Small intestine (tissue), 7 donors: ENCODE measurements around the gene LEMD1. TPM values are rescaled to one million over a fixed set of nuclear protein-coding genes. Genes with fewer than 3 reads are reported as not detected.
"Not testable (repeated sequence)": the region's sequence is repeated elsewhere in the genome, so short reads cannot be mapped to it uniquely, and the experiment has no call there.

Source experiments
- DNase-seq, 2 donors: peaks; one replicate each; pipeline versions ENCODE4 v3.0.0 to v3.0.0-alpha.2; 2013
- FAIRE-seq: peaks from 2 replicates; lab custom pipeline; 2012; peaks lifted over from hg19 to GRCh38; lab: Jason Lieb, UNC
- H3K27ac ChIP-seq, 3 donors: one replicate each; pipeline ENCODE4 v1.5.1; 2013; ENCODE audit warnings: low read length in 2 of 3, mild to moderate bottlenecking in 2 of 3, control low read depth in 1 of 3, inconsistent platforms in 1 of 3, low read depth in 1 of 3, moderate library complexity in 1 of 3
- H3K27me3 ChIP-seq, 3 donors: one replicate each; pipeline ENCODE4 v1.6.1; 2013; ENCODE audit warnings: low read length in 3 of 3, inconsistent platforms in 1 of 3; ENCODE audit not compliant: control insufficient read depth in 3 of 3, insufficient read depth in 3 of 3
- H3K36me3 ChIP-seq, 3 donors: one replicate each; pipeline ENCODE4 v1.6.1; 2013; ENCODE audit warnings: low read length in 3 of 3, inconsistent platforms in 1 of 3, low read depth in 1 of 3, mild to moderate bottlenecking in 1 of 3, moderate library complexity in 1 of 3; ENCODE audit not compliant: control insufficient read depth in 3 of 3, insufficient read depth in 2 of 3
- H3K4me1 ChIP-seq, 3 donors: one replicate each; pipeline ENCODE4 v1.6.1; 2013; ENCODE audit warnings: low read length in 2 of 3, inconsistent platforms in 1 of 3, low read depth in 1 of 3, mild to moderate bottlenecking in 1 of 3, moderate library complexity in 1 of 3; ENCODE audit not compliant: control insufficient read depth in 3 of 3, insufficient read depth in 2 of 3
- H3K4me3 ChIP-seq, 3 donors: one replicate each; pipeline ENCODE4 v1.5.1; 2013; ENCODE audit warnings: low read length in 3 of 3, control low read depth in 1 of 3, inconsistent platforms in 1 of 3, low read depth in 1 of 3, mild to moderate bottlenecking in 1 of 3, moderate library complexity in 1 of 3
- H3K9me3 ChIP-seq, 2 donors: one replicate each; pipeline ENCODE4 v1.6.1; 2013; ENCODE audit warnings: low read depth in 1 of 2, low read length in 1 of 2; ENCODE audit not compliant: control insufficient read depth in 2 of 2, insufficient read depth in 1 of 2
- WGBS, 3 donors: extraction: QIAGEN DNeasy Blood & Tissue Kit; methylation state at CpG; one replicate each; pipeline ENCODE4 v1.1.7; 2013; 5-methylcytosine and 5-hydroxymethylcytosine counted together
- polyA plus RNA-seq, 4 donors: library from polyadenylated mRNA; stranded (reverse) in 3 of 4; unstranded in 1 of 4; fragments of 200-250 nt in 3 of 4; fragments of 120-200 nt in 1 of 4; gene quantifications; one replicate each; pipeline versions ENCODE4 v1.2.1 to v1.2.3, GENCODE V29; 2013
- donor health status: healthy with polysubstance abuse.
- donor health status: control.
- donor health status: control.
- donor health status: Bipolar disorder and iron deficiency.
- donor health status: healthy.

Gene LEMD1
- polyA plus RNA-seq, 4 donors = 0.34 to 3.8 (median 0.79) TPM

GRCh38 chr1:205392650-205393049 is 29.2 kb downstream of the LEMD1 start:
- FAIRE-seq = no peak
- no peaks in the 10 kb centered on the region for H3K27me3 ChIP-seq
- DNase-seq = no peak
- no peaks in the 10 kb centered on the region for H3K36me3 ChIP-seq
- H3K27ac ChIP-seq = no peak overlapping the region
- no peaks in the 10 kb centered on the region for H3K9me3 ChIP-seq
- WGBS, 3 donors = 65 to 81% (median 77%) methylated on average over 1 of the region's 1 CpG
- no peak overlapping the region for H3K4me3 ChIP-seq
- no peaks in the 10 kb centered on the region for H3K4me1 ChIP-seq

- Histone ChIP-seq H3K27me3 (no peaks in the 10 kb centered on the region), H3K36me3 (no peaks in the 10 kb centered on the region), H3K27ac (no peak overlapping the region), H3K4me1 (no peaks in the 10 kb centered on the region), H3K9me3 (no peaks in the 10 kb centered on the region), H3K4me3 (no peak overlapping the region)
- FAIRE-seq = no peak
- 3 to 63% (median 37%) methylated on average over 7 of the region's 7 CpGs for WGBS, 3 donors
- peak in 1 of 2 donors; percentile 65 for DNase-seq
Measured at GRCh38 chr1:205391386-205391785, 30.5 kb downstream of the LEMD1 start.

- Histone ChIP-seq H3K27ac (no peak overlapping the region), H3K27me3 (no peaks in the 10 kb centered on the region), H3K9me3 (no peaks in the 10 kb centered on the region), H3K4me1 (no peaks in the 10 kb centered on the region), H3K36me3 (no peaks in the 10 kb centered on the region), H3K4me3 (no peak overlapping the region)
- FAIRE-seq = no peak
- no peak for DNase-seq
- 88 to 93% (median 92%) methylated on average over 2 of the region's 2 CpGs for WGBS, 3 donors
Measured at GRCh38 chr1:205387845-205388244, 34.0 kb downstream of the LEMD1 start.

- not testable (repeated sequence) for FAIRE-seq, DNase-seq
- 87 to 96% (median 87%) methylated on average over 3 of the region's 3 CpGs for WGBS, 3 donors
Measured at GRCh38 chr1:205382990-205383389, 38.9 kb downstream of the LEMD1 start.

GRCh38 chr1:205382561-205382960 is 39.3 kb downstream of the LEMD1 start:
- FAIRE-seq (no peak), DNase-seq (no peak)
- H3K36me3 ChIP-seq = no peaks in the 10 kb centered on the region
- H3K4me1 ChIP-seq = no peaks in the 10 kb centered on the region
- 75 to 81% (median 78%) methylated on average over 4 of the region's 4 CpGs for WGBS, 3 donors
- H3K27ac ChIP-seq = no peak overlapping the region
- peaks cover 0 to 4% (median under 1%) of the 10 kb centered on the region in 3 donors for H3K27me3 ChIP-seq
- H3K9me3 ChIP-seq = no peaks in the 10 kb centered on the region
- H3K4me3 ChIP-seq = no peak overlapping the region

More at GRCh38 chr1:205382990-205383389, 38.9 kb downstream of the LEMD1 start:
- not testable (repeated sequence) for H3K27me3 ChIP-seq, H3K4me3 ChIP-seq, H3K36me3 ChIP-seq, H3K4me1 ChIP-seq, H3K9me3 ChIP-seq, H3K27ac ChIP-seq

GRCh38 chr1:205381305-205381704 is 40.6 kb downstream of the LEMD1 start:
- WGBS, 3 donors = 82 to 84% (median 84%) methylated on average over 6 of the region's 6 CpGs
- DNase-seq (no peak), FAIRE-seq (no peak)
- Histone ChIP-seq H3K9me3 (no peaks in the 10 kb centered on the region), H3K27ac (no peak overlapping the region), H3K36me3 (no peaks in the 10 kb centered on the region), H3K27me3 (peaks cover 0 to 4% (median 2%) of the 10 kb centered on the region in 3 donors), H3K4me1 (no peaks in the 10 kb centered on the region), H3K4me3 (no peak overlapping the region)

GRCh38 chr1:205380882-205381281 is 41.0 kb downstream of the LEMD1 start:
- Histone ChIP-seq H3K27me3 (peaks cover 0 to 4% (median 2%) of the 10 kb centered on the region in 3 donors), H3K4me1 (no peaks in the 10 kb centered on the region), H3K36me3 (no peaks in the 10 kb centered on the region), H3K9me3 (no peaks in the 10 kb centered on the region), H3K4me3 (no peak overlapping the region), H3K27ac (no peak overlapping the region)
- DNase-seq (no peak), FAIRE-seq (no peak)
- 38 to 59% (median 53%) methylated on average over 2 of the region's 2 CpGs for WGBS, 3 donors

GRCh38 chr1:205379056-205379455 is 42.8 kb downstream of the LEMD1 start:
- WGBS, 3 donors = 71 to 88% (median 84%) methylated on average over 8 of the region's 8 CpGs

GRCh38 chr1:205377355-205377754 is 44.5 kb downstream of the LEMD1 start:
- no peaks in the 10 kb centered on the region for H3K36me3 ChIP-seq
- H3K4me1 ChIP-seq = no peaks in the 10 kb centered on the region
- no peak overlapping the region for H3K27ac ChIP-seq
- no peak for DNase-seq
- no peak overlapping the region for H3K4me3 ChIP-seq
- H3K9me3 ChIP-seq = no peaks in the 10 kb centered on the region
- FAIRE-seq = no peak
- H3K27me3 ChIP-seq = peaks cover 0 to 4% (median 2%) of the 10 kb centered on the region in 3 donors
- 83 to 94% (median 92%) methylated on average over 3 of the region's 3 CpGs for WGBS, 3 donors

More at GRCh38 chr1:205379056-205379455, 42.8 kb downstream of the LEMD1 start:
- no peak for DNase-seq
- Histone ChIP-seq H3K9me3 (no peaks in the 10 kb centered on the region), H3K27me3 (peaks cover 0 to 4% (median 2%) of the 10 kb centered on the region in 3 donors), H3K4me3 (no peak overlapping the region), H3K27ac (no peak overlapping the region), H3K4me1 (no peaks in the 10 kb centered on the region), H3K36me3 (no peaks in the 10 kb centered on the region)
- FAIRE-seq = no peak
